DOHH2 (cell line): ENCODE data around the gene NTMT2.

Source experiments
- H3F3A ChIP-seq: fragments of 200-600 bp; sonication (generic), shearing (Covaris generic); 2 replicates; pipeline ENCODE4 v1.6.0; 2016; ENCODE audit warnings: antibody characterized with exemption, mild to moderate bottlenecking; ENCODE audit not compliant: control insufficient read depth, insufficient read depth
- H3K27ac ChIP-seq: fragments of 200-600 bp; sonication (generic); 2 replicates; pipeline ENCODE4 v1.5.1; 2014; ENCODE audit warnings: low read depth, mild to moderate bottlenecking, low read length, moderate library complexity
- H3K27me3 ChIP-seq: fragments of 200-600 bp; sonication (generic); 2 replicates; pipeline ENCODE4 v1.6.1; 2014; ENCODE audit warnings: mild to moderate bottlenecking, low read length, mixed read lengths; ENCODE audit not compliant: control insufficient read depth
- H3K36me3 ChIP-seq: fragments of 200-600 bp; sonication (generic); 2 replicates; pipeline ENCODE4 v1.6.1; 2014; ENCODE audit warnings: mild to moderate bottlenecking, low read length, moderate library complexity, mixed read lengths; ENCODE audit not compliant: control insufficient read depth
- H3K4me1 ChIP-seq: fragments of 200-600 bp; sonication (generic); 2 replicates; pipeline ENCODE4 v1.6.1; 2014; ENCODE audit warnings: mild to moderate bottlenecking, low read length, mixed read lengths; ENCODE audit not compliant: control insufficient read depth
- H3K4me2 ChIP-seq: fragments of 200-600 bp; sonication (generic); 2 replicates; pipeline ENCODE4 v1.6.0; 2014; ENCODE audit warnings: mild to moderate bottlenecking, low read length, moderate library complexity
- H3K4me3 ChIP-seq: fragments of 200-600 bp; sonication (generic); 2 replicates; pipeline ENCODE4 v1.5.1; 2014; ENCODE audit warnings: mild to moderate bottlenecking, low read length, mixed read lengths
- H3K79me2 ChIP-seq: fragments of 200-600 bp; sonication (generic); 2 replicates; pipeline ENCODE4 v1.6.1; 2014; ENCODE audit warnings: mild to moderate bottlenecking, low read length, mixed read lengths; ENCODE audit not compliant: control insufficient read depth
- H3K9me2 ChIP-seq: fragments of 200-600 bp; sonication (generic); replicated peaks from 2 replicates; pipeline ENCODE4 v1.6.1; 2014; ENCODE audit warnings: mild to moderate bottlenecking, low read length, mixed read lengths; ENCODE audit not compliant: control insufficient read depth
- H3K9me3 ChIP-seq: fragments of 200-600 bp; sonication (generic); 2 replicates; pipeline ENCODE4 v1.6.1; 2014; ENCODE audit warnings: antibody characterized with exemption, low read length, mixed read lengths; ENCODE audit not compliant: control insufficient read depth, insufficient read depth
- H4K20me1 ChIP-seq: fragments of 200-600 bp; sonication (generic); 2 replicates; pipeline ENCODE4 v1.6.0; 2014; ENCODE audit warnings: low read depth, mild to moderate bottlenecking, antibody characterized with exemption, low read length, moderate library complexity; ENCODE audit not compliant: control insufficient read depth, insufficient read depth
- EZH2phosphoT487 ChIP-seq: fragments of 200-600 bp; sonication (generic); IDR thresholded peaks from 2 replicates; pipeline ENCODE4 v1.6.1; 2017; ENCODE audit warnings: borderline replicate concordance, mild to moderate bottlenecking, antibody characterized with exemption, low read length, moderate library complexity, mixed read lengths
- TF ChIP-seq, protein P1 (sequence below): fragments of 200-600 bp; sonication (generic); IDR thresholded peaks from one replicate; pipeline ENCODE4 v1.5.1; 2014; ENCODE audit warnings: antibody characterized with exemption, mild to moderate bottlenecking, low read depth, low read length; ENCODE audit not compliant: poor library complexity, severe bottlenecking

Gene NTMT2

DNA sequence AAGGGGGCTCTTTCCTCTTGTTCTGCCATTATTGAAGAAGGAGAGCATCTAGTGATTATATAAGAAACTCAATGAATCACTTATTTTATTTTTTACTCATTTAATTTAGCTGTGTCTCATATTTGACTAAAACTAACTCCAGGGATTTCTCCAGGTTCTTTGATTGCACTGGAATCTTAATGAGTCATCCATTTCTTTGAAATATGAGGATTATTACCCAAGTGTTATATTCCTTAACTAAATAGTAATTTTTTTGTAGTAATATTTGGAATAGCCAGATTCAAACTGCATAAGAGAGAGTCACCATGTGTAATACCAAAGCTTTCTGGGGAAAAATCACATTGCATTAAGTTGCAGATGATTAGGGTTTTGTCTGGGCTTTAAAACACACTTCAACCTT is 59.5 kb downstream of the NTMT2 start:
- Histone ChIP-seq H3K79me2 (no peaks in the 10 kb centered on the region), H3K9me2 (no peaks in the 10 kb centered on the region), H3K4me3 (no peak overlapping the region), H3F3A (no peaks in the 10 kb centered on the region), H3K27ac (no peak overlapping the region), H3K36me3 (no peaks in the 10 kb centered on the region), H3K27me3 (no peaks in the 10 kb centered on the region), H3K9me3 (no peaks in the 10 kb centered on the region), H4K20me1 (no peaks in the 10 kb centered on the region), H3K4me1 (no peaks in the 10 kb centered on the region), H3K4me2 (no peak overlapping the region)
- no peak for TF ChIP-seq EZH2phosphoT487
- TF ChIP-seq, protein P1, sequence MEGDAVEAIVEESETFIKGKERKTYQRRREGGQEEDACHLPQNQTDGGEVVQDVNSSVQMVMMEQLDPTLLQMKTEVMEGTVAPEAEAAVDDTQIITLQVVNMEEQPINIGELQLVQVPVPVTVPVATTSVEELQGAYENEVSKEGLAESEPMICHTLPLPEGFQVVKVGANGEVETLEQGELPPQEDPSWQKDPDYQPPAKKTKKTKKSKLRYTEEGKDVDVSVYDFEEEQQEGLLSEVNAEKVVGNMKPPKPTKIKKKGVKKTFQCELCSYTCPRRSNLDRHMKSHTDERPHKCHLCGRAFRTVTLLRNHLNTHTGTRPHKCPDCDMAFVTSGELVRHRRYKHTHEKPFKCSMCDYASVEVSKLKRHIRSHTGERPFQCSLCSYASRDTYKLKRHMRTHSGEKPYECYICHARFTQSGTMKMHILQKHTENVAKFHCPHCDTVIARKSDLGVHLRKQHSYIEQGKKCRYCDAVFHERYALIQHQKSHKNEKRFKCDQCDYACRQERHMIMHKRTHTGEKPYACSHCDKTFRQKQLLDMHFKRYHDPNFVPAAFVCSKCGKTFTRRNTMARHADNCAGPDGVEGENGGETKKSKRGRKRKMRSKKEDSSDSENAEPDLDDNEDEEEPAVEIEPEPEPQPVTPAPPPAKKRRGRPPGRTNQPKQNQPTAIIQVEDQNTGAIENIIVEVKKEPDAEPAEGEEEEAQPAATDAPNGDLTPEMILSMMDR = no peak

DNA sequence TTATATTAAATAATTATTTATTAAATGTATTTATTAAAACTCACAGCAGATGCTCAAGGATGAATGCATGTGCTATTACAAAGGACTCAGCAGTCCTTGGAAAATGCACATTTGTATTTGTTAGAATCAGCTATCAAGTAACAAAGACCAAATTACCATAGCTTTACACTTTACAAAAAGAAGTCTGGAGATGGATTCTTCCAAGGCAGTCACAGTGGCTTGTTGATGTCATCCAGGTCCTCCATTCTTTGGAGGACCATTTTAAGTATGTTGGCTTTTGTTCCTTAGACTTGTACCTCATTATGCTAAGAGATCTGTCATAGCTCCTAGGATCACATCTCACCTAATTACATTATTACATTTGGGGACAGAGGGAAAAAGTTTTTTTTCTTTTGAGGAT is 63.4 kb downstream of the NTMT2 start:
- peaks cover 5% of the 10 kb centered on the region; the same call in 1 of the 2 replicates for H3K27me3 ChIP-seq
- no peaks in the 10 kb centered on the region for H3K9me3 ChIP-seq
- no peaks in the 10 kb centered on the region for H3F3A ChIP-seq
- no peaks in the 10 kb centered on the region for H3K79me2 ChIP-seq
- H3K27ac ChIP-seq = no peak overlapping the region
- no peaks in the 10 kb centered on the region for H3K36me3 ChIP-seq
- no peak overlapping the region for H3K4me3 ChIP-seq
- H4K20me1 ChIP-seq = no peaks in the 10 kb centered on the region
- H3K4me2 ChIP-seq = no peak overlapping the region
- H3K9me2 ChIP-seq = no peaks in the 10 kb centered on the region
- TF ChIP-seq, protein P1 = no peak
- TF ChIP-seq EZH2phosphoT487 = no peak
- H3K4me1 ChIP-seq = no peaks in the 10 kb centered on the region

DNA sequence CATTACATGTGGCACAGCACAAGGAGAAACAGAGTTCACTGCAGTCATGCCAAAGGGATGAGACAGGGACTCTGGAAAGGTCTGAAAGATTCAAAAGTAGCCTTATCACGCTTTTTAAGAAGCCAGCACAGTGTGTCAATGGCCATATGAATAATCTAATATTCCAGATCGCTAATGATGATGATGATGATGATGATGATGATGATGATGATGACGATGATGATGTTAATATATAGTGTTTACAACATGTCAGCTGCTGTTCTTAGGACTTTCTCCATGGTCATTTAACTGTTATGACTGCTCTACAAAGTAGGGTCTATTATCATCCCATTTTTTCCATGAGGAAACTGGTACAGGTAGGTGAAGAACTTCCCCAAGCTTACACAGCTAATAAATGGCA is 64.4 kb downstream of the NTMT2 start:
- H3K4me1 ChIP-seq = no peaks in the 10 kb centered on the region
- H3K79me2 ChIP-seq = no peaks in the 10 kb centered on the region
- H4K20me1 ChIP-seq = no peaks in the 10 kb centered on the region
- H3K27ac ChIP-seq = no peak overlapping the region
- no peaks in the 10 kb centered on the region for H3K9me2 ChIP-seq
- no peak overlapping the region for H3K4me2 ChIP-seq
- TF ChIP-seq, protein P1 = no peak
- TF ChIP-seq EZH2phosphoT487 = no peak
- no peak overlapping the region for H3K4me3 ChIP-seq
- no peaks in the 10 kb centered on the region for H3K36me3 ChIP-seq
- H3K9me3 ChIP-seq = no peaks in the 10 kb centered on the region
- no peaks in the 10 kb centered on the region for H3F3A ChIP-seq
- H3K27me3 ChIP-seq = peaks cover 5% of the 10 kb centered on the region; the same call in 1 of the 2 replicates

DNA sequence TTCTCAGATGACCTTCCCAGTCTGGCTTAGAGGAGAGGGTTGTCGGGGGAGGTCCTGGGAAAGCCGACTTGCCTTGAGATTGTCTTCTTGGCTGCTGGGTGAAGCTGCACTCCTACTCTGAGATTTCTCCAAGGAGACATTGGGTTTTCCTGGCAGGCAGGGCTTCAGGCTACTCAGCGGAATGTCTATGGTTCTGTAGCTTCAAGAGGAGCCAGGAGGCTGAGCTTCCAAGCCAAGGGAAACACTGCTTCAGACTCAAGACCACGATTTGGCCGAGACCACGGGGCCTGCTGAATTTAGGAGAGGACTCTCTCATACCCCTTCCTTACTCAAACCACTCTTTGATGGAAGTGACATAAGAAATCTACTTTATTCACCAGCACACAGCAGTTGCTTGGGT is 67.8 kb downstream of the NTMT2 start:
- H3K4me2 ChIP-seq = no peak overlapping the region
- H3K4me3 ChIP-seq = no peak overlapping the region
- H3K9me2 ChIP-seq = no peaks in the 10 kb centered on the region
- no peaks in the 10 kb centered on the region for H3F3A ChIP-seq
- no peaks in the 10 kb centered on the region for H3K36me3 ChIP-seq
- H4K20me1 ChIP-seq = no peaks in the 10 kb centered on the region
- TF ChIP-seq, protein P1 = no peak
- TF ChIP-seq EZH2phosphoT487 = no peak
- H3K4me1 ChIP-seq = no peaks in the 10 kb centered on the region
- no peaks in the 10 kb centered on the region for H3K79me2 ChIP-seq
- H3K9me3 ChIP-seq = no peaks in the 10 kb centered on the region
- no peak overlapping the region for H3K27ac ChIP-seq
- H3K27me3 ChIP-seq = peaks cover 5% of the 10 kb centered on the region; the same call in 1 of the 2 replicates
